DMS79 (cell line): ENCODE data around the gene ADCY5.

Experiments used
- DNase-seq: peaks from one replicate; lab custom pipeline; 2025; lab: John Stamatoyannopoulos, UW

Gene ADCY5

DNA sequence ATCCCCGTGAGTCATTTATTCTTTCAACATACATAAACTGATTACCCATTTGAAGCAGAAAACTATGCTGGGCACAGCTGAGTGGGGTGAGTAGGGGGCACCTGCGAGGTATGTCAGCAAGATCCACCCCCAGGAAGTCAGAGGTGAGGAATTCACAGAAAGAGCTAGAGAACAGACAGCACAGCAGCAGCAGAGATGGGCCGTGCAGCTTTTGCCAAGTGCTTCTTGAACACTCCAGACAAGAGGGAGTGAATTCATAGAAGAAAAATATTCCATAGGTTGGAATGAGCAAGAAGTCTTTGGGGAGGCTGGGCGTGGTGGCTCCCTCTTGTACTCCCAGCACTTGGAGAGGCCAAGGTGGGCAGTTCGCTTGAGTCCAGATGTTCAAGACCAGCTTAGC lies 9.4 kb upstream of the ADCY5 start:
- no peak for DNase-seq

DNA sequence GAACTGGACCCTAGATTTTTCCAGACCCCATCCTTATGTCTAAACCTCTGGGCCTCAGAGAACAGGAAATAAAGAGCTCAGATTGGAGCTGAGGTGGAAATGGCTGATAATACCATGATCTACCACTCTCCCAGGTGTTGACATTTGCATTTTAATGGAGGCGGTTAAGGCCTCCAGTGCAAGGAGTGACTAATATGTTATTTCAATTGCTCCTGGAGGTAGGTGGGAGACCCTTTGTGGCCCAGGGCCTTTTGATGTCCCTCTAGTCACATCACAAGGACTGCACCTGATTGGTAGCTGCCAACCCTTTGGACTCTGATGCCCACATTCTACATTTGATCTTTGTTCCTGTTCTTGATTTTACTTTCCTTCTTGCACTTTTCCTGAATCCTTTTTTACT lies 9.0 kb upstream of the ADCY5 start:
- no peak for DNase-seq

DNA sequence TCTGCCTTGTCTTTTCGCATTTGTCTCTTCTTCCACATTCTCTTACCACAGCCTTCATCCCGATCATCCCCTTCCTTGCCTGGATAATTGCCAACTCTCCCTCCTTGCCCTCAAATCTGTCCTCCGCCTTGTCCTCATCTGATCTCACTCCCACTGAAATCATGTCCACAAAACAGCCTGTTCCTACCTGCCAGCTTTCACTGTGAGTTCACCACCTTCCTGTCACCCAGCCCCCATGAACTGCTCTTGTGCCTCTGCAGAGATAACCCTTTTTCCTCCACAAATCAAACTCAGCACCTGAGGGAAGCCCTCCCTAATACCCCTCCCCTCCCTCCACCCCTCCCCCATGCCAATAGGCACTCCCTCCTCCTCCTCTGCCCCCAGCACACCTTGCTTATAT lies 4.8 kb upstream of the ADCY5 start:
- no peak for DNase-seq

DNA sequence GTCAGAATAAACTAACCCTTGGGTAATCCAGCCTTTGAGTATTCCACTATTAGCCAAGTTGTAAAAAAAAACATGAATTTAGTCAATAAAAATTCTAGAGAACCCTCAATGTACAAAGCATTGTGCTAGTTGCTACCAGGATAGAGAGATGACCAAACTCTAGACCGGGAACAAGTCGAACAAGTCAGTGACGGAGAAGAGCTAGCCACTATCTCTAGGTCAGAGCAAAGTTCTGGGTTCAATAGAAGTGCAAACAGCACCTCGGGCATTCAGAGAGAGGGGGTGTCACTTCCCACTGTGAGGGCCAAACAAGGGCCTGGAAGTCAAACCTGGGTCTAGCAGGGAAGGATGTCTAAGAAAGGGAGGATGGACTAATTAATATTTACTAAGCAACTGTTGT lies 2.3 kb upstream of the ADCY5 start:
- DNase-seq = no peak

DNA sequence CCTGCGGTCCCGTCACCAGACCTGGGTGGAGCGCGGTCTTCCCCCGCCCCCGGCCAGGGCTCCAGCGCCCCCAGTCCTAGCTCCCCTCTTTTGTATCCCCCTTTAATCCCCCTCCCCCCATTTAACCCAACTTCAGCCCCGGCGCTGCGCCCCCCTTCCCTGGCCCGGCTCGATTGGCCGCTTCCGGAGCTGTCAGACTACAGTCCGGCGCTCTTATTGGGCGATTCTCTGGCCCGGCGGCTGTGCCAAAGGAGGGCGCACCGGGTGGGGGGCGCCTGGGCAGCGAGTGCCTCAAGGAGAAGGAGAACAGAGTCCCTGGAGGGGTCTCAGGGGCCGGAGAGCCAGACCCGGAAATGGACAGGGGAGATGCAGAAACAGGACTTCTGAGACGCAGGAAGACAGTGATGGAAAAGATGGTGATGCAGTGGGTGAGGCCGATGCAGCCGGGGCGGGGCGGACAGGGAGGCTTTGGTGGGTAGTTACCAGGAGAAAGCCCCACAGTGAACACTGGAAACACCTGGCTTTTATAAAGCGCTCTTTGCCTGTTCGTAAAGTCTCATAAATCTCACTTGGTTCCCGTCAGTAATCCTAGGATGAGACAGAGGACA lies 1.2 kb upstream of the ADCY5 start:
- no peak for DNase-seq

DNA sequence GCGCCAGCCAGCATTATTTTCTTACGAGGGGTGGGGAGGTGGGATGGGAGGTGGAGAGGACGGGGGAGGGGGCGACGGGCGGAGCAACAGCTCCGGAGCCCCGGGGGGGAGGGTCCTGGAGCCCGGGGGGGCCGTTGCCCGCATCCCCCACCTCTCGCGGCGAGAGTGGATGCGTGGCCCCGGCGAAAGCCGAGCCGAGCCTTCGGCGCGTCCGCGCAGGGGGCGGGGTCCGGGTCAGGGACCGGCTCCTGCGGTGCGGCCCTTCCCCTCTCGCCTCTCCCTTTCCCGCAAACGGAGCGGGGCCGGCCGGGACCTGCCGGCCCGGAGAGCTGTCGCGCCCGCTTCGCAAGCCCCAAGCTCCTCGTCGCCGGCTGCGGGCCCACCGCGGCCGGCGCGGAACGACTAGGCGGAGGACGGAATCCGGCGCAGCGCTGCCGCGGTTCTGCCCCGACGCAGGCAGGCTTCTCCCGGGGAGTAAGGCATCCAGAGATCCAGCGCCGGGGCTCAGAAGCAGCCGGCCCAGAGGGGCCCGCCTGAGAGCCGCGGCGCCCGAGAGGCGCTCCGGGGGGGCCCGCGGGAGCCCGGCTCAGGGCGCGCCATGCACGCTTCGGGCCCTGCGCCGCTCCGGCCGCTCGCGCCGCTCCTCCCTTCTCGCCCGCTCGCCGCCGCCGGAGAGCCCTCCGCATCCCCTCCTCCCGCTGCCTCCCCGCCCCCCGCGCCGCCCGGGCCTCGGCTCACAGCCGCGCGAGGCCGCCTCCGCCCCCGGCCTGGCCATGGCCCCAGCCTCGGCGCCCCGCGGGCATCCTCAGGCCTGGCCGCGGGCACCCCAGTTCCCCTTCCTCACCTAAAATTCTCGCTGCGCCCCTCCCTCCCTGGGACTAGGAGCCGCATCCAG lies 459 bp upstream of the ADCY5 start:
- no peak for DNase-seq

DNA sequence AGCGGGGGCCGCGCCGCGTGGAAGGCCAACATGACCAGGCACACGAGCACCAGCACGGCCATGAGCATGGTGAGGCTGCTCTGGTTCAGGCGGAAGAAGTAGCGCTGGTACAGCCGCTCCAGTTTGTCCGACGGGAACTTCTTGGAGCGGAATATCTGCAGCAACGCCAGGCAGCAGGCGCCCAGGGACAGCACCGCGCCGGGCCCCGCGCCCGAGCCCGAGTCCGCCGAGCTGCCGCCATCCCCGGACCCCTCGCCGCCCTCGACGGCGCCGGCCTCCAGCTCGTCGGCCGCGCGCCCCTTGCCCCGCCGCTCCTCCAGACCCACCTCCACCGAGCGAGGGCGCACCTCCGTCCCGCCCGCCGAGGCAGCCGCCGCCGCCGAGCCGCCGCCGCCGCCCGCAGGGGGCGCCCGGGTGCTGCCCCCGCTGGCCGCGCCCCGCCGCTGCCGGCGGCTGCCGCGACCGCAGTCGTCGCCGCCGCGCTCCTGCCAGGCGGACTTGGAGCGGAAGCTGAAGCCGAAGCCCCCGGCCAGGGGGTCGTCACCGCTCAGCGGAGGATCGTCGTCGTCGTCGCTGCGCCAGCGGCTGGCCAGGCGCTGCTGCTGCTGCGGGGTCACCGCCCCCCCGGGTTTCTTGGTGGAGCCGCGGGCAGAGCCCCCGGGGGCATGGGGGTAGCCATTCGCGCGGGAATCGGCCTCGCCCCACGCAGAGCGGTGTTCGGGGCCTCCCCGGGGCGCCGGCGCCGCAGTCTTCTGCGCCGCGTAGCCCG lies 957 bp downstream of the ADCY5 start:
- DNase-seq = no peak

DNA sequence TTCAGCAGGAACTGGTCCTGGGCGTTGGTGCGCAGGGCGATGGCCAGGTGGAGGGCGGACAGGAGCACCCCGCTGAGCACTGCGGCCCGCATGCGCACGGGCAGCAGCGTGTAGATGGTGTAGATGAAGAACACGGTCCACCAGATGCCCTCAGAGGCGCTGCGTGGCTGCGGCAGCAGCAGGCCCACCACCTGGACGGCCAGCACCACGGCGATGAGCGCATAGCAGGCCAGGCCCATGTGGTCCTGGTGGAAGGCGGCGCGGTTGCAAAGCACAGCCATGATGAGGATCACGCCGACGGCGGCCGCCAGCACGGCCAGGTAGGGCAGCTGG lies 1.5 kb downstream of the ADCY5 start:
- DNase-seq = no peak

DNA sequence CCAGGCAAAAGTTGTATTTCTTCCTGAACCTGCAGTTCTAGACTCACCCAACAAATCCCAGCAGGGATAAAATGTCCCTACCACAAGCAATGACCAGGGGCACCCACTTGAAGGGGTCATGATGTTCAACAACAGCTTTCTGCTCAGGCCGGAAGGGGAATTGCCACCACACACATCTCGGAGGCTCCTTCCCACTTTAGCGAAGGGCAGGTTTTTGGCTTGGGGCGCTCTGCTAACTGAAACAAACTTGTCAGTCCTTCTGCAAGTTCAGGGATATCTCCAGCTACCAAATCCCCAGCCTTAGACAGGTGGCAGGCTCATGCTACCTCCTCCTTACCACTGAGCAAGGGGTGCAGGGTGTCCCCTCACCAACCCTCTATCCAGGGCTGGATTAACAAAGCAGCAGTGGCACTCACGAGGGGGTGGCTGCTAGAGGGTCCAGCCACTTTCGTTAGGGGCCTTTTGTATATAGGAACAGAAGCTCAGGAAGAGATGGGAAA lies 2.2 kb downstream of the ADCY5 start:
- no peak for DNase-seq

DNA sequence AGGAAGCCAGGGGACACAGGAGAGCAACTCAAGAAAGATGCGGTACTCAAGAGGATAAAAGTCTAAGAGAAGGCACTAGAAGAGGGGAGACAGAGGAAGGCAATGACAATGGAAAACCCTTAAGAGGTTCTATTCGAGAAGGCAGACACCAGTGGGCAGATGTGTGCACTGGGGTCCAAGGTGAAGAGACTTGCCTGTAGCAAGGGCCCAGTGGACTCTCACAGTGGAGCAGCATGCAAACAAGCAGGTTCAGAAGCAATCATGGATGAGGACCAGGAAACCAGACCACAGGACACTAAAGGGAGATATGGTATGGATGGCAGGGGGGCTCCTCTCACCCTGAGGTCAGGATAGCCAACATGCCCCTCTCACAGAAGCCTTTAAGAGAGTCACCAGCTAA lies 2.7 kb downstream of the ADCY5 start:
- DNase-seq = no peak

DNA sequence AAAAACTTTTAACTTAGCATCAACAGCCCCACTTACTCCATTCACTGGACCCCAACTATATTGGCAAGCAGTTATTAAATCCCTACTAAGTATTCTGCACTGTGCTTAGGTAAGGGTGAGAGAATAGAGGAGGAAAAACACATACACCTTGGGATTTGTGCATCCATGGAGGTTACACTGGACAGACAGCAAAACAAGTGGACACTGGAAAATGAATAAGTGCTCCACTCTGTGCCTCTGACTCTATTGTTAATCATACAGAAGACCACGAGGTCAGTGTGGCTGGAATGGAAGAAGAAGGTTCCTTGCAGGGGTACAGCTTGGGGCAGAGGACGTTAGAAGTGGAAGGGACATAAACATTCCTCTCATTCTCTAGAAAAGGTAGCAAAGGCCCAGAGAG lies 3.2 kb downstream of the ADCY5 start:
- no peak for DNase-seq

DNA sequence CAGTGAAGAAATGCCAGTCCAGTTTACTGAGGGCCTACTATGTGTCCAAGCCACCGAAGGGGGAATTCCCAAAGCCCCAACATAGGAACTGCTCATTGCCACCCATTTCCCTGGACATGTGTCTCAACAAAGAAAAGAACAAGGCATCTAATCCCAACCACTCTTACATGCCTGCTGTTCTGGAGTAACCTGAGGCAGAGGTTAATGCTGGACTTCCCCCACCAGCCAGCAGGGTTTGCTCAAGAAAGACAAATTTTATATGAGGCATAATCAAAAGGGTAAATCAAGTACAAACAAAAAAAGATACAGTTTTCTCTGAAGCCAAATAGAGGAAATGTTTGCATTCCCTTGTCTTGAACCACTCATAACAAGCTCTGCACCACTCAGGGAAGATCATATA lies 4.1 kb downstream of the ADCY5 start:
- no peak for DNase-seq

DNA sequence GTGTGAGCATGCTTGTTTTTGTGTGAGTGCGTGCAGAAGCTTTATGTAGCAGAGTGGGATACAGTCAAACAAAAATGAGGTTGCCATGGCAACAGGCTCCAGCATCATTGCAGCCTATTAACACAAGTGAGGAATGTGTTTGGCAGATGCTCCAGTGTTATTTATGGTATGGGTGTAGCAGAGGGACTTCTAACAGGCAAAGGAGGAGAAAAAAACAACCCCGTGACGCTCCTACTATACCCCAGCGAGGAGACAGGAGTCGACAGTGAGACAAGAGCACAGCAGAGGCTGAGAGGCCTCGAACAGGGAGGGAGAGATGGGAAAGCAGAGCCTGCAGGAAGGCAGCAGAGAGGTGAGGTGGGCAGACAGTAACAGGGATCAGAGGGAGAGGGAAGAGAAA lies 4.9 kb downstream of the ADCY5 start:
- no peak for DNase-seq

DNA sequence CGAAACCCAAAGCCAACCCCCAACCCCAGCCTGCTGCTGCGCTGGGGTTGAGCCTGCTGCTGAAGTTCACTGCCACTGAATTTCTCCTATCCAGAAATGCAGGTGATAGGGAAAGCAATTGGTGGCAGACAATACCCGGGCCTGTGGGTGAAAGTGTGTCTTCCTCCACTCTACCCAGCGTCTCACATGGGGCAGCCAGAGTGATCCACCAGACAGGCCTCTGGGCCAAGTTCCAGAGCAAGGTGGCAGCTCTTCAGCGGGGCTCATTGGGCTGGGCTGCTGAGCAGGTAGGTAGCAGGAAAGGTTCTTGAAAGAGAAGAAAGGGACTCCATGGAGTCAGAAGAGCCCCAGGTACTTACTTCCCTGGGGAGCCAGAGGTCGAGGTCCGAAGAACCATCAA lies 6.0 kb downstream of the ADCY5 start:
- DNase-seq = no peak

DNA sequence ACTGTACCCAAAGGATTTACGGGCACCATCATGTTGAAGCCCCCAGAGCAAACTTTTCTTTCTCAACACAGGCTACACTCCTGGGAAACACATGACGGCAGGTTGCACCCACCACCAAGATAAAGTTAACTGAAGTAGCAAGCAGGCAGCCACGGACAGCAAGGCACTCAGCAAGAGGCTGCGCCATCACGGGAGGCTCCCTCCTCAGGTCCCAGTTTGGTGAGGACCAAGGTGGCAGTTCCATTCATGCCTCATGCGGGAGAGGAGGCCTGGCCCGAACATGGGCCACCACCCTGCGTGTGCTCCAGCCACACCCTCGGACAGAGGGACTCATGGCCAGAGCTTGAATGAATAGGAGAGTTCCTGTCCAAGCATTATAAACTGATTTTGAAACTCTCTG lies 6.8 kb downstream of the ADCY5 start:
- no peak for DNase-seq

DNA sequence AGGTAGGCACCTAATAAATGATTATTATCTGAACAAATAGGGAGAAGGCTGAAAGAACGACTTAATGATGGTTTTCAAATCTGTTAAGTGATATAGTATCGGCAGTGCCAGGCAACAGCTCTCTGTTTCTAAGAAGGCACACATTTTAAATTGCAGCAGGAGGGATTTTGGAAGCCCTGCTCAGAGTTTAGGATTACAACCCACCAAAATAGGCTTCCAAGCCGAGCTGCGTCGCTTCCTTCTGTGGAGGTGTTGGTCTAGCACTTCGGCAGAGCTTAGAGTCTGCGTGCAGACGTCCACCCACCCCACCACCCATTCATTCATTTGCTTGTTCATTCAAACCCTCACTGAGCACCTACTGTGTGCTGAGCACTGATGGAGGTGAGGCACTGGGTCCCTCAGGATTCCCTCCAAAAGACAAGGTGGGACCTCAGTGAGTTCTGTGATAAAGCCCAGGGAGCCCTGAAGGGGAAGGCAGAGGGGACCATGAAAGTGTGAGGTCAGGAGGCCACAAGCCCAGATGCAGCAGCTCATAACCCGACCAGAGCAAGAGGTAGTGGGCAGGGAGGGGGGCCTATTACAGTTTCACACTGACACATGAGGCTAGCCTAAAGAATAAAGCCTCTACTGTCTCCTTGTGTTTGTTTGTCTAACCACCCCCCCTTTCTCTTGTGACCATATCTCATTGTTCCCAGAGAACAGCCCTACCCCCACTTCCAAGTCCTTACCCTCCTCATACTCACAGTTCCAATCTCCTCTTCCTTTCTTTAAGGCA lies 8.9 kb downstream of the ADCY5 start:
- no peak for DNase-seq

DNA sequence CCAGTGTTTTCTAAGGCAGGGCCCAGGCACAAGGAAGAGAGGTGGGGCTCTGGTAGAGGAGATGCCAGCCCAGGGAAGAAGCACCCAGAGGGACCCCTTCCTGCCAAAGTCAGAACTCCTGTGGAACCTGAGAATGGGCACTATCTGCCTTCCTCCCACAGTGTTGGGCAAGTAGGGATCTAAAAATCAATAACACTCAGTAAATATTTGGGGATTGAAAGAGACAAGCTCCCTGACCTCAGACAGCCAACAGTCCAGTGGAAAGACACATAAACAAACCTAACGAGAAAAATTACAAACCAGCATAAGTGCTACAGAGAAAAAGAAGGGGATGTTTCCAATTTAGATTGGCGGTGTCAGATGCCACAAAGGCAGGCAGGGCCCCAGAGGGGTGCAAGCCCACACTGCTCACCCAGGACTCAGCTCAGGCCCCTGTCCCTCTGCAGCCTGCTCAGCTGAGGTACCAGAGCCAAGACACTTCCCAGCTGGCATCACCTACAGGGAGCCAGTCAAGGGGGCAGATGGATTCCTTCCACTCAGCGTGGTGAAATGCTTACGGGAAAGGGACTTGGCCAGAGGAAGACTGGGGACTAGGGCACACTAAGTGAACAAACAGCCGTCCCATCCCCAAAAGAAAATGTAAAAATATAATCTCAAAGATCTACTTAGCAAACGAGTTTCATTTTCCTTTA lies 15.9 kb downstream of the ADCY5 start:
- no peak for DNase-seq

DNA sequence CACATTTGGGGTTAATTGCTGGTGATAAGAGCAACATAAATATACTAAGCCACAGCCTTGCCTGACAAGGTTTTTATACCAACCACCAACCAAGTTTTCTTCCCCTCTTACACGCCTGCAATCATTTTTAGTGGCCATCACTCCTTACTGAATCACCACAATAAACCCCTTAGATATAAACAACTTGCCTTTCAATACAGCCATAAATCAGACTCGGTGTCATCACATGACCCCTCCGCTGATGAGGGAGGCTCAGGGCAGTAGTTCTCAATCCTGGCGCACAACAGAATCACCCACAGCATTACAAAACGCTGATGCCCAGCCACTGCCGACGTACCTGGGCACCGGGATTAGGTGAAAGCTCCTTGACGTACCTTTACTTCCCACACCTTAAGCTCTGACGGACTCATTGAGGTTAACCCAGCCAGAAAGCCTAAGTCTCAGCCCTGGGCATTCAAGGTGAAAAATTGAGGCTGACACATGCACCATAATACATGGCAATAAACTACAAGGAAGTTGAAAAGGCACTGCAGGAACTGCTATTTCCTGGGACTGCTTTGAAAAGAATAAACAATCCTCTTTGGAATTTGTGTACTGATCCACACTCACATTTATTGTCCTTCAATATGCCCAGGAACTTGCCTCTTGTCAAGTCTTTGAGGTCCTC lies 17.1 kb downstream of the ADCY5 start:
- peak; percentile 32 for DNase-seq

DNA sequence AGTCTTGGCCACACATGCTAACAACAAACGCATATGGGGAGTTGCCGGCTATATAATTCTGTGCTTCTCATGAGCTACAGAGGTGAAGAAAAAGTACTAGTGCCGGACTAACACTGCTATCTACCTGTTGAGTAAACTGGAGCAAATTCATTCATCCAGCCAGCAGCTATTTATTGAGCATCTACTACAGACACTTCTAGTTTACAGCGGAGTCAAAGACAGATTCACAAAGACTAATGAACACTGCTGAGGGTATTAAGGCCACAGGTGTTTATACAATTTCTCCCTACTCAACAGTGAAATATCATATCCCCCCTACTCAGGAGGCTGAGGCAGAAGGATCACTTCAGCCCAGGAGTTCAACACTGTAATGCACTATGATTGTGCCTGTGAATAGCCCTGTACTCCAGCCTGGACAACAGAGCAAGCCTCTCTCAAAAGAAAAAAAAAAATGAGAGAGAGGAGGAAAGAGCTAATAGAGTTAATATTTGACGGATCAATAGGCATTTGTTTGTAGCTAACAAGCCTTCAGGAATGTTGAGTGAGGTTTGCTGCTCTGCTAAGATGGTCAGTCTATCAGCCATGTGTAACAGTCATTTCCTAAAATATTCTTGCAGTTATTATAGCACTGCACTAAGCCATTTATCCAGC lies 17.8 kb downstream of the ADCY5 start:
- no peak for DNase-seq

DNA sequence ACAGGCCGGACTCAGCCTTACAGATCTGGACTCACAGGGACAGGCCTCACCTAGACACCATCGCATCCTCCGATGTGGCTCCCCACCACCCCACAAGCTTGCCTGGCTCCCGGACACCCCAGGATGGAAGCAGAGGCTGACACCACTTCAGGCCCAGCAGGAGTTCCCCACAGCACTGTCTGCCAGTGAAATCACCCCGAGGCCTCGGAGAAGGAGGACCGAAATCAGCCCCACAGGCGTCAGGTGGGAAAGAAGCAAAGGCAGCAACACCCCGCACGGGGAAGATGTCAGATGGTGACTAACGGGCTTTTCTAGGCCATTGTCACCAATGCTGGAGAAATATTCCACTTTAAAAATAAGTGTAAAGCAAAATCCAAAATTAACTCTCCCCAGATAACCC lies 18.6 kb downstream of the ADCY5 start:
- DNase-seq = no peak
